Muscle of arm (tissue), 12 donors: ENCODE results near the gene TNFAIP8L2. TPM values are rescaled to one million over a fixed set of nuclear protein-coding genes. Genes with fewer than 3 reads are reported as not detected.
A peak's percentile ranks its signal among the peaks of the same experiment; 100 is the strongest.
"Not testable (repeated sequence)": the region's sequence is repeated elsewhere in the genome, so short reads cannot be mapped to it uniquely, and the experiment has no call there.

ENCODE experiments used
- DNase-seq: peaks from one replicate; pipeline ENCODE4 v3.0.0-alpha.2; 2013
- polyA plus RNA-seq, 12 donors: library from polyadenylated mRNA; unstranded; fragments of 120-200 nt; gene quantifications; one replicate each; pipeline ENCODE4 v1.2.1, GENCODE V29; 2013; ENCODE audit not compliant: insufficient read length in 12 of 12

The TNFAIP8L2 gene
- polyA plus RNA-seq, 12 donors: 1.1 to 4.5 (median 1.8) TPM; not detected in 2

DNA sequence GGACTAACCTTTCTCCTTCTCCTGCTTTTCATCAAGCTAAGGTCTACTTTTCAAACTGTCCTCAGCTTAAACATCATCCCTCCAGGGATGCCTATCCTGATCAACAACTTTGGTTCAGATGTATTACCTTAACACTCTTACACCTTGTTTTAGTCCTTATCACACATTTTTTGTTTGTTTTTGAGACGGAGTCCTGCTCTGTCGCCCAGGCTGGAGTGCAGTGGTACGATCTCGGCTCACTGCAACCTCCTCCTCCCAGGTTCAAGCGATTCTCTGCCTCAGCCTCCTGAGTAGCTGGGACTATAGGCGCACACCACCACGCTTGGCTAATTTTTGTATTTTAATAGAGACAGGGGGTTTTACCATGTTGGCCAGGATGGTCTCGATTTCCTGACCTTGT is 32.2 kb downstream of the TNFAIP8L2 start:
- not testable (repeated sequence) for DNase-seq

DNA sequence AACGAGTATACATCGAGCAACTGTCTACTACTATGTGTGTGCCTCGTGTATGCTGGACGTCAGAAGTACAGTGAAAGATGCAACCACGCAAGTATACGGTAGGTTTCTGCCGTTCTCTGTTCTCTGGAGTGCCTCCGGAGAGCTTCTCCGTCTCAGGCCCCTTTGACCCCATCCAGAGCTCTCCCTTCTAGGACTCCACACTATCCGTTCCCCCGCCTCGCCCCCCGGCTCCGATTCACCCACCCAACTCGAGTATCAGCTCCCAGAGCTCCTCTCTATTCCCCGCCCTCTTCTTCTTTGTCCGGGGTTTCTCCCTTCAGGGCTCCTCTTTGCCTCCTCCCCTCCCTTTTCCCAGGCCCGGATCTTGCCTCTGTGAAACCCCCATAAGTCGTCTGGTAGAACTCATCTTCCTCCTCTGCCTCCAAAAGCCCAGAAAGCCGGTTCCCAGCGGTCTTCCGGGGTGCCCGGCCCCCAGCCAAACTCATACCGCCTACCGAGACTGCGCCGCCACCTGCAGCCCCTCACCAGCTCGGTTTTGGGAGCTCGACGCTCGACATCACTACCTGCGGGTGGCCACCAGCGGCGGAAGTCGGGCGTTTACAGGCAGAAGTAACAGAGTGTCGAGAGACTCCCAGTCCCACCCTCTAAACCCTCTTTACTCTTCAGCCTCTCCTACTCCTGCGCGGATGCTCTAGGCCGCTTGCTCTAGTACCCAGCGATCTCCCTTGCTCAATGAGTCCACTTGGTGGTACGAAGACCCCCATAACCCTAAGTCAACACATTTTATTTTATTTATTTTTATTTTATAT is 33.4 kb downstream of the TNFAIP8L2 start, which contains the start of gene VPS72:
Gene VPS72, minus strand, starts transcription at position 561 of the 809 bp plus-strand sequence. Its CDS starts 76 bp downstream, at position 485.
- DNase-seq: peak; percentile 88

DNA sequence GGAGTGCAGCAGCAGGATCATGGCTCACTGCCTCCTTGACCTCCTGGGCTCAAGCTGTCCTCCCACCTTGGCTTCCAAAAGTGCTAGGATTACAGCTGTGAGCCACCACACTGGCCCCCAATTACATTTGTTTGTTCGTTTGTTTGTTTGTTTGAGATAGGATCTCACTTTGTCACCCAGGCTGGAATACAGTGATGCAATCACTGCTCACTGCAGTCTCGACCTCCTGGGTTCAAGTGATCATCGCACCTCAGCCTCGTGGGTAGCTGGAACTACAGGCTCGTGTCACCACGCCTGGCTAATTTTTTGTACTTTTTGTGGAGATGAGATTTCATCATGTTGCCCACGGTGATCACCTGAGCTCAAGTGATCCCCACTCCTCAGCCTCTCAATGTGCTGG is 35.6 kb downstream of the TNFAIP8L2 start:
- no peak for DNase-seq

DNA sequence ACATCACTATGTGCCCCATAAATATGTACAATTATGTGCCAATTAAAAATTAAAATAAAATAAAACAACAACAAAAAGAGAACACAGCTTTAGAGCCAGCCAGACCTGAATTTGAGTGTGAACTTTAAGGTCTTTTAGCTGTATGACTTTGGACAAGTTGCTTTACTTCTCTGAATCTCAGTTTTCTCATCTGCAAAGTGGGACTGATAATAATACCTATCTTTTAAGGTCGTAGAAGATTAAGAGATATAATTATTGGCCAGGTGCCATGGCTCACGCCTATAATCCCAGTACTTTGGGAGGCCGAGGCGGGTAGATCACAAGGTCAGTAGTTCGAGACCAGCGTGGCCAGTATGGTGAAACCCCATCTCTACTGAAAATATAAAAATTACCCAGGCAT is 36.9 kb downstream of the TNFAIP8L2 start:
- DNase-seq: no peak

DNA sequence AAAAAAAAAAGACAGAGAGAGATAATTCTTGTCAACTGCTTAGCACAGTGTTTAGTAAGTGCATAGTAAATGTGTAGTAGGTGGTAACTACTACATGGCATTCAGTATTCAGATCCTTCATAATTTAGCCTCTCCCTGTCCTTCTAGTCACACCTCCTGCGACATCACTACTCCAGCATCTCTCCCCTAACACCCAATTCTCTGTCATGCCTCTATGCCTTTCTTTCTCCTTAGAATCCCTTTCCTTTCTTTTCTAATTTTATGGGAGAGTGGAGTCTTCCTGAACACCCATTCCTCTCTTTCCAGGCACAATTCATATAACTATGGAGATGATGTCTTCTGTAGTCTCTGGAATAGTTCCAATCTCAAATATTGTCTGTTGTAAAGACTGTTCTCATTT is 37.4 kb downstream of the TNFAIP8L2 start:
- no peak for DNase-seq

DNA sequence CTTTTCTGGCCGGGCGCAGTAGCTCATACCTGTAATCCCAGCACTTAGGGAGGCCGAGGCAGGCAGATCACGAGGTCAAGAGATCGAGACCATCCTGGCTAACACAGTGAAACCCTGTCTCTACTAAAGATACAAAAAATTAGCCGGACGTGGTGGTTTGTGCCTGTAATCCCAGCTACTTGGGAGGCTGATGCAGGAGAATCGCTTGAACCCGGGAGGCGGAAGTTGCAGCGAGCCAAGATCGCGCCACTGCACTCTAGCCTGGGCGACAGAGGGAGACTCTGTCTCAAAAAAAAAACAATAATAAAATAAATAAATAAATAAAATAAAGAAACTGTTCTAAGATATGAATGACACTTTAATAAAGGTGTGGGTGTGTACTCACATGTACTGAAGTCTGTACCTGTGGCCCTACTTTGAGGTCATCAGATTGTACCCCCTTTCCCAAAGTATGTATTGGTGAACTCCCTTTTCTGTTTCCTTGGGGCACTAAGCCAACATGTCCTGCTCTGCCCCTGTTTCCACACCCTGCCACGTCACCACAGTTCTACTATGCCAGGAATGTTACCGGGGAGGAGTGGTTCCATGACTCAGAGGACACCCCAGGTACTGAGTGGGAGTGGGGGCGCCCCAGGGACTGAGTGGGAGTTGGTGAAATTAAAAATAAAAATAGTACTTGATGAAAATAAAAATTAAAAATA is 38.6 kb downstream of the TNFAIP8L2 start:
- DNase-seq: not testable (repeated sequence)

DNA sequence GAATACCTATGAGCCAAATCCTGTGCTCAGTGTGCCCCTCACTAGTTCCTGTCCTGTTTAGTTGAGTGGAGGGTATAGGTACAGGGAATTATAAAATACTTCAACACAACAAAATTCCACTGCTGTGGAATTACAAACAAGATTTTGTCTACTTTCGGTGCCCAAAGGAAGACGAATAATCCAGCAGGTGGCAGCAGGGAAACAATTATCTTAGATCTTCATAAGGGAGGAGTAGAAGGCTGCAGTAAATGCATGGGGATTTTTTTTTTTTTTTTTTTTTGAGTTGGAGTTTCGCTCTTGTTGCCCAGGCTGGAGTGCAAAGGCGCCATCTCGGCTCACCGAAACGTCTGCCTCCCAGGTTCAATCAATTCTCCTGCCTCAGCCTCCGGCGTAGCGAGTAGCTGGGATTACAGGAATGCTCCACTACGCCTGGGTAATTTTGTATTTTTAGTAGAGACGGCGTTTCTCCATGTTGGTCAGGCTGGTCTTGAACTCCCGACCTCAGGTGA is 39.9 kb downstream of the TNFAIP8L2 start:
- peak; percentile 80 for DNase-seq

DNA sequence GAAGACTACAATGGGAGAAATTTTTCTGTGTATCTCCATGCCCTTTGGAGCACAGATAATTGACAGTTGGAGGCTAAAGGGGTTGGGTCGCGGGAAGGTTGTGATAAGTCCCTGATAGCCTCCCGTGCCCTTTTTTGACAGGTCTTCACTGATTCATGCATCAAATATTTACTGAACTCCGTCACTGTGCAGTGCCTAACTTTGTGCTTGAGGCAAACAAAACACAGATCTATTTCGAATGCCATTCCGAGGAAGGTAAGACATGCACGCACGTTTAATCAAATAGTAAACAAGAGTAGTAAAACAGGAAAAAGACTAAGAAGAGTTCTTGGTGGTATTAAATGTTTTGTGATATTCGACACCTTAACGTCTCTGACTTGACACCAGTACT is 41.4 kb downstream of the TNFAIP8L2 start:
- no peak for DNase-seq

DNA sequence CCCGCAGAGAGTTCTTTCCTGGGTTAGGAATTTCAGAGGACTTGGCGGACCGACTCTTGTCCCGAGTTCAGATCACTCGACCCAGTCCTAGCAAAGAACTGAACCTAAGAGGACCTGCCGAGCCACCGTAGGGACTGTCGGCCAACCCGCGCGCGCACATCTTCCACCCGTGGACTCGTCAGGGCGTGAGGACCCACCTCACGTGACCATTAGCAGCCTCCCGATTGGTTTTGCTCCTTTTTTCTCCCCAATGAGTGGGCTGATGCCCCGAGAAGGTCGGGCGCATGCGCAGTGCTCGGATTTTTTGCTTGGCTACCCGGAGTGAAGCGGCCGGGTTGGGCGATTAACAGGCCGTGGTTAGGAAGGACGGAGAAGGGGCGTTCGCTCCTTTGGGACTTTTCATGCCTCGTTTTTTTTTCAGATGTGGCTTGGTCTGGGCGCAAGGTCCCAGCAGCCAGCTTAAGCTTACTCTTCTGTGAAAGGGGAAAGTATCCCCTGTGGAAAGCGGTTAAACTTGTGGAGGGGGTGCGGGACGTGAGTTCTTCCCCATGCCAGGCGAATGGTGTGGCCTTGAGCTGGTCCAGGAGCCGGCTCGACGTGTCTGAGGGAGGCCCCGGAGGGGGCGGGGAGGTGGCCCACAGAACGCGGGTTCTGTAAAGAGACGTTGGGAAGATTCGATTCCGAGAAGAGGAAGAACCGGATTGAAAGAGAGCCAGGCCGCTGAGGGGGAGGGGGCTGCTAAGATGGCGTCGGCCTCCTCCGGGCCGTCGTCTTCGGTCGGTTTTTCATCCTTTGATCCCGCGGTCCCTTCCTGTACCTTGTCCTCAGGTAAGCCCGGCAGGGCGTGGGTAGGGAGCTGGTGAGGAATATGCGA is 42.0 kb downstream of the TNFAIP8L2 start, which contains the start of gene PIP5K1A:
Gene PIP5K1A, plus strand, starts transcription at position 299 of the 874 bp plus-strand sequence. Its CDS starts 445 bp downstream, at position 744.
- peak; percentile 99 for DNase-seq

DNA sequence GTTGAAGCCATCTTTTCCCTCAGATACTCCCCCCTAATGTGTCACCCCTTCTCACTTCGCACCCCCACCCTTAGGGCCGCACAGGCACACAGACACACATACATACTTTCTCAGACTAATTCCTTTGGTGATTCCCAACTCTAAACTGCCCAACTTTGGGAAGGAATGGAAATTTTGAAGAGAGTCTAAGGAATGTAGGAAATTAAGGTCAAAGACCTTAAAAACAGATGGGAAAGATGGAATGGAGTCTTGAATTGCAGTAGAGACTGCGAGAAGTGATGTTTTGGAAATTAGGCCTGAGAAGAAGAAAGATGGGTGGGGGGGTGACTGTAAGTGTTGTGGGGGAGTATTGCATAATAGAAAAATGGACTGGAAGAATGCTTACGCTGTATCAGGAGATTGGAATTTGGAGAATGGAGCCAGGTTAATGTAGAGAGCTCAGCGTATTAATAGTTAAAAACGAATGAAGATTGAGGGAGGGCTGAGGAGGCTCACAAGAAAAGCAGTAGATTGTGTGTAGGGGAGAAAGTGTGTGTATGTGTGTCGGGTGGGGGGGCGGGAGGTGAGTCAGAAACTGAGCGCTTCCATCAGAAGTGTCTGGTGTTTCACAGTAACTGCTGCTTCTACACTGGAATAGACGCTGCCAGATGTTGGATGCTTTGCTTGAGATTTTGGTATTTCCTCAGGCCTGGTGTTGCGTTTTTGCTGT is 43.6 kb downstream of the TNFAIP8L2 start:
- DNase-seq: peak; percentile 20

DNA sequence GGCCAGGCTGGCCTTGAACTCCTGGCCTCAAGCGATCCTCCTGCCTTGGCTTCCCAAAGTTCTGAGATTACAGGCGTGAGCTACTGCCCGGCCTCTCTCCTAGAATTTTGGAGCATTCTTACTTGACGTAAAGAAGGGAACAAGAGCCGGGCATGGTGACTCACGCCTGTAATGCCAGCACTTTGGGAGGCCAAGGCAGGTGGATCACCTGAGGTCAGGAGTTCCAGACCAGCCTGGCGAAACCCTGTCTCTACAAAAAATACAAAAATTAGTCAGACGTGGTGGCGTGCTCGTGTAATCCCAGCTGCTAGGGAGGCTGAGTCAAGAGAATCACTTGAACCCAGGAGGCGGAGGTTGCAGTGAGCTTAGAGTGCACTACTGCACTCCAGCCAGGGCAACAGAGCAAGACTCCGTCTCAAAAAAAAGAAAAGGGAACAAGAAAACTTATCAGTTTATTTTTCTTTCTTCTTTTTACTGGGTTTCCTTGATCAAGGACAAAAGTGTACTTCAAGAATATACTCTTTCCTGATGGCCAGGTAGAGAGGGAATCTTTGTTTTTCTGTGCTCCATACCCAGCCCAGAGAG is 49.0 kb downstream of the TNFAIP8L2 start:
- not testable (repeated sequence) for DNase-seq

Other genes starting within 250 kb of the TNFAIP8L2 start
- 10 to 100 TPM in 11 of 12 donors, not detected in 1; 29.8 to 72.2 (median 39.1) TPM for gene SETDB1, start 230.3 kb upstream of the TNFAIP8L2 start, polyA plus RNA-seq
- 100 to 1,000 TPM in 2 of 12 donors, 10 to 100 TPM in 9, not detected in 1; 69.5 to 112 (median 78.8) TPM for gene CERS2, start 181.8 kb upstream of the TNFAIP8L2 start, polyA plus RNA-seq
- gene ANXA9, start 174.4 kb upstream of the TNFAIP8L2 start, polyA plus RNA-seq: 1 to 10 TPM in 10 of 12 donors, not detected in 2; 1.7 to 5.3 (median 3.2) TPM
- gene MINDY1, start 149.7 kb upstream of the TNFAIP8L2 start, polyA plus RNA-seq: 10 to 100 TPM in 11 of 12 donors, not detected in 1; 15.5 to 35.9 (median 20.9) TPM
- 10 to 100 TPM in 11 of 12 donors, not detected in 1; 22.1 to 31.7 (median 27.7) TPM for gene PRUNE1, start 148.2 kb upstream of the TNFAIP8L2 start, polyA plus RNA-seq
- gene BNIPL, start 120.1 kb upstream of the TNFAIP8L2 start, polyA plus RNA-seq: 10 to 100 TPM in 1 of 12 donors, 1 to 10 TPM in 4, under 1 TPM in 5, not detected in 2; 0.33 to 23.1 (median 0.91) TPM
- 10 to 100 TPM in 1 of 12 donors, 1 to 10 TPM in 10, not detected in 1; 5.1 to 11.8 (median 6.2) TPM for gene C1orf56, start 108.9 kb upstream of the TNFAIP8L2 start, polyA plus RNA-seq
- gene CDC42SE1, start 97.0 kb upstream of the TNFAIP8L2 start, polyA plus RNA-seq: 100 to 1,000 TPM in 1 of 12 donors, 10 to 100 TPM in 11; 41.7 to 188 (median 61.7) TPM
- 10 to 100 TPM in 10 of 12 donors, 1 to 10 TPM in 1, not detected in 1; 8.1 to 23.4 (median 16.6) TPM for gene MLLT11, start 96.3 kb upstream of the TNFAIP8L2 start, polyA plus RNA-seq
- 10 to 100 TPM in 1 of 12 donors, 1 to 10 TPM in 10, not detected in 1; 4.5 to 20.0 (median 6.2) TPM for gene GABPB2, start 85.9 kb upstream of the TNFAIP8L2 start, polyA plus RNA-seq
- 100 to 1,000 TPM in 3 of 12 donors, 10 to 100 TPM in 8, not detected in 1; 46.0 to 132 (median 78.0) TPM for gene SEMA6C, start 10.0 kb upstream of the TNFAIP8L2 start, polyA plus RNA-seq
- 10 to 100 TPM in 10 of 12 donors, not detected in 2; 10.5 to 13.8 (median 12.0) TPM for gene LYSMD1, start 9.3 kb downstream of the TNFAIP8L2 start, polyA plus RNA-seq
- 10 to 100 TPM in 11 of 12 donors, not detected in 1; 23.1 to 54.8 (median 39.1) TPM for gene SCNM1, start 9.5 kb downstream of the TNFAIP8L2 start, polyA plus RNA-seq
- 10 to 100 TPM in 9 of 12 donors, 1 to 10 TPM in 1, not detected in 2; 9.8 to 62.2 (median 37.7) TPM for gene TMOD4, start 19.3 kb downstream of the TNFAIP8L2 start, polyA plus RNA-seq
- gene VPS72, start 33.5 kb downstream of the TNFAIP8L2 start, polyA plus RNA-seq: 10 to 100 TPM in 11 of 12 donors, not detected in 1; 24.7 to 53.6 (median 45.3) TPM
- gene PIP5K1A, start 41.9 kb downstream of the TNFAIP8L2 start, polyA plus RNA-seq: 10 to 100 TPM in 11 of 12 donors, not detected in 1; 31.0 to 72.1 (median 45.1) TPM
- gene PSMD4, start 98.1 kb downstream of the TNFAIP8L2 start, polyA plus RNA-seq: 100 to 1,000 TPM in 10 of 12 donors, 10 to 100 TPM in 1, not detected in 1; 69.6 to 122 (median 110) TPM
- 10 to 100 TPM in 10 of 12 donors, 1 to 10 TPM in 1, not detected in 1; 9.9 to 27.0 (median 12.3) TPM for gene ZNF687, start 125.7 kb downstream of the TNFAIP8L2 start, polyA plus RNA-seq
- 10 to 100 TPM in 11 of 12 donors, not detected in 1; 40.5 to 65.1 (median 50.5) TPM for gene PI4KB, start 170.8 kb downstream of the TNFAIP8L2 start, polyA plus RNA-seq
- gene RFX5, start 190.6 kb downstream of the TNFAIP8L2 start, polyA plus RNA-seq: 10 to 100 TPM in 11 of 12 donors, not detected in 1; 19.0 to 33.3 (median 23.9) TPM
- 10 to 100 TPM in 11 of 12 donors, not detected in 1; 22.5 to 42.9 (median 28.8) TPM for gene SELENBP1, start 216.1 kb downstream of the TNFAIP8L2 start, polyA plus RNA-seq
- 100 to 1,000 TPM in 10 of 12 donors, 10 to 100 TPM in 1, not detected in 1; 94.7 to 173 (median 159) TPM for gene PSMB4, start 242.9 kb downstream of the TNFAIP8L2 start, polyA plus RNA-seq